ENCODE measurements around the gene SMOC1.

The SMOC1 gene

DNA sequence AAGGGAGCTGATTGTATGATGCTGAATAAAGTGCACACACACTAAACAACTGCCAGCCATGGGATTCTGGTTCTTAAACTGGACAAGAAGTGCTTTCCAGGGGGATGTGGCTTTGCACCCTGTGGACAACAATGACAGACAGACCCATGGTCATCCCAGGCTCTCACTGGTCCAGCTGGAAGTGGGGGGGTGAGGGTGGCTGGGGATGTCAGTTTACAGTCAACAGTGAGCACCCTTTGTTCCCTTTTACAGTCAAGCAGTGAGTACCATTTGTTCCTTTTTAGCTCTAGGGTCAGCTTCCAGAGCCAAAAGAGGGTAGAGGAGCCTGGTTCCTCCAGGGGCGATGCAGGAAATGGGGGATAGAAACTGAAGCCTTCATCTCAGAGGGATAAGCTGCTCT is 100.7 kb downstream of the SMOC1 start:
- no peak for DNase-seq (ENCODE audit: low read depth)
- no peak for TF ChIP-seq POLR2A (IDR thresholded peaks at IDR 0.05; ENCODE audit: extremely low read depth, insufficient read length)
- TF ChIP-seq, protein P1, sequence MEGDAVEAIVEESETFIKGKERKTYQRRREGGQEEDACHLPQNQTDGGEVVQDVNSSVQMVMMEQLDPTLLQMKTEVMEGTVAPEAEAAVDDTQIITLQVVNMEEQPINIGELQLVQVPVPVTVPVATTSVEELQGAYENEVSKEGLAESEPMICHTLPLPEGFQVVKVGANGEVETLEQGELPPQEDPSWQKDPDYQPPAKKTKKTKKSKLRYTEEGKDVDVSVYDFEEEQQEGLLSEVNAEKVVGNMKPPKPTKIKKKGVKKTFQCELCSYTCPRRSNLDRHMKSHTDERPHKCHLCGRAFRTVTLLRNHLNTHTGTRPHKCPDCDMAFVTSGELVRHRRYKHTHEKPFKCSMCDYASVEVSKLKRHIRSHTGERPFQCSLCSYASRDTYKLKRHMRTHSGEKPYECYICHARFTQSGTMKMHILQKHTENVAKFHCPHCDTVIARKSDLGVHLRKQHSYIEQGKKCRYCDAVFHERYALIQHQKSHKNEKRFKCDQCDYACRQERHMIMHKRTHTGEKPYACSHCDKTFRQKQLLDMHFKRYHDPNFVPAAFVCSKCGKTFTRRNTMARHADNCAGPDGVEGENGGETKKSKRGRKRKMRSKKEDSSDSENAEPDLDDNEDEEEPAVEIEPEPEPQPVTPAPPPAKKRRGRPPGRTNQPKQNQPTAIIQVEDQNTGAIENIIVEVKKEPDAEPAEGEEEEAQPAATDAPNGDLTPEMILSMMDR (IDR thresholded peaks at IDR 0.05; ENCODE audit: low read depth, low read length), result no peak
- TF ChIP-seq, protein P2, sequence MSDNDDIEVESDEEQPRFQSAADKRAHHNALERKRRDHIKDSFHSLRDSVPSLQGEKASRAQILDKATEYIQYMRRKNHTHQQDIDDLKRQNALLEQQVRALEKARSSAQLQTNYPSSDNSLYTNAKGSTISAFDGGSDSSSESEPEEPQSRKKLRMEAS (IDR thresholded peaks at IDR 0.05; ENCODE audit: low read depth, low read length), result no peak
- TF ChIP-seq MYC (IDR thresholded peaks at IDR 0.05; ENCODE audit: low read depth, low read length), result no peak
- H3K4me3 ChIP-seq (ENCODE audit: low read depth, low read length), result no peak overlapping the region

DNA sequence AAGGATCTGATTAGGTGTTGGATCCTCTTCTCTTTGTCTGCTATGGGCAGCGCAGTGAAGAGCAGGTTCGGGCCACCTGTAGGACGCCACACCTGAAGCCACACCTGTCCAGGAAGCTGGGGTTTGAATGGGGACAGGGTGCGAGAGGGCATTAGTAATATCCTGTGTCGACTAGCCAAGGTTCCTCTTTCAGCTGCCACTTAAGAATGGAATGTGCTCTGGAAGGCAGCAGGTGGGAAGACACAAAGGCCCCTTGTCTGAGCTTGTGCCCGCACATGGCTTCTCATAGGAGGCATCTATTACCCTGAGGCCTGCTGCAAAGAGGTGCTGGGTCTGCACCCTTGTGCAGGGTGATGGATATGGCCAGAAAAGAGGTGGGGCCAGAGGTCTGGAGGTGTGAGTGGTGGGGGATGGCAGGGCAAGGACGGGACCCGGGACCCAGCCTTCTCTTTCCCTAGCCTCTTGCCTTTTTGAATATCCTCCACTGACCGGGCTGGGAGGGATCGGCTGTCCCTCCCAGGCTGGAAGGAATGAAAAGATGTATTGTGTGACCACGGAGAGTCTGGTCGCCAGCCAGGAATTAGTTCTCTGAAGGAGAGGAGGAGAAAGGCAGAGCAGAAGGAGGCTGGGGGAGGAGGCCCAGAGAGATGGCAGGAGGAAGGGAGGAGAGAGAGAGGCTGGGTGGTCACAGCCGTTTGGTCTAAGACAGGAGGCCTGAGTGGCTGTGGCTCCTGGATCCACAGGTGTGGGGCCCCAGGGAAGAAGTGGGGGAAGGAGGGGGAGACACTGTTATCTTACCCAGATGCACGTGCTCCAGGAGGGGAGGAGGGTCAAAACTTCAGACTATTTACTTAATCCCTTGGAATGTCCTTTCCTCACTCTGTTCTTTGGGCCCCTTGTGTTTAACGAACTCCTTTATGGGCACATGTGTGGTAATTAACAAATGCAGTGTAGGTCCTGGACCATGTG is 101.5 kb downstream of the SMOC1 start:
- no peak overlapping the region for H3K4me3 ChIP-seq (ENCODE audit: low read depth, low read length)
- DNase-seq (ENCODE audit: low read depth), result no peak
- no peak for TF ChIP-seq MYC (IDR thresholded peaks at IDR 0.05; ENCODE audit: low read depth, low read length)
- TF ChIP-seq, protein P1 (IDR thresholded peaks at IDR 0.05; ENCODE audit: low read depth, low read length), result no peak
- TF ChIP-seq POLR2A (IDR thresholded peaks at IDR 0.05; ENCODE audit: extremely low read depth, insufficient read length), result no peak
- TF ChIP-seq, protein P2 (IDR thresholded peaks at IDR 0.05; ENCODE audit: low read depth, low read length), result no peak

DNA sequence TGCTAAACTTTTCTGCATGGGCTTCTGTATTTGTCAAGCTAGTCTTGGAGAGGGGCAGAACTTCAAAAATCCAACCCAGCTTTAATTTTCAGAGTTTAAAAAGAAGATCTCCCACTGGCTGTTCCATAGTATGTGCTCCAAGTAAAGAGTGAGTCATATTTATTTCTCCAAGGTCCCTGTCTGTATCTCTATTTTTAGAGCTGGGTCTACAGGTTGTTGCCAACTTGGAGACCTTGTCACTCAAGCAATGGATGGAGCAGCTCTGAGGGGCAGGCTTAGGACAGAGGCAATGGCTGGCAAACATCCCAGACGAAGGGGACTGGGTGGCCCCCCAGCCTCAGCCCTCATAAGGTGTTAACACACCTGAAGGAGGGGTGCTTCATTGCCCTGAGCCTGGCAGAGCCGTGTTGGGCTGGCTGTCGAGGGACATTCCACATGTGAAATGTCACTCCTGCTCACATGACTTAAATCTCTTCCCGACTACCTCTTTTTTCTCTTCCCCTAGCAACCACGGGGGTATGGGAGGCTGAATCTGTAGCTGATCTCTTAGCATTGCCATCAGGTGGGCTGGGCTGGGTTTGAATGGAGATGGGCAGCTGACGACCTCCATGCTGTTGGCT is 103.1 kb downstream of the SMOC1 start:
- TF ChIP-seq, protein P1 (IDR thresholded peaks at IDR 0.05; ENCODE audit: low read depth, low read length), result no peak
- TF ChIP-seq POLR2A (IDR thresholded peaks at IDR 0.05; ENCODE audit: extremely low read depth, insufficient read length) (no peak), MYC (IDR thresholded peaks at IDR 0.05; ENCODE audit: low read depth, low read length) (no peak)
- TF ChIP-seq, protein P2 (IDR thresholded peaks at IDR 0.05; ENCODE audit: low read depth, low read length), result no peak
- DNase-seq (ENCODE audit: low read depth), result no peak
- H3K4me3 ChIP-seq (ENCODE audit: low read depth, low read length), result no peak overlapping the region

DNA sequence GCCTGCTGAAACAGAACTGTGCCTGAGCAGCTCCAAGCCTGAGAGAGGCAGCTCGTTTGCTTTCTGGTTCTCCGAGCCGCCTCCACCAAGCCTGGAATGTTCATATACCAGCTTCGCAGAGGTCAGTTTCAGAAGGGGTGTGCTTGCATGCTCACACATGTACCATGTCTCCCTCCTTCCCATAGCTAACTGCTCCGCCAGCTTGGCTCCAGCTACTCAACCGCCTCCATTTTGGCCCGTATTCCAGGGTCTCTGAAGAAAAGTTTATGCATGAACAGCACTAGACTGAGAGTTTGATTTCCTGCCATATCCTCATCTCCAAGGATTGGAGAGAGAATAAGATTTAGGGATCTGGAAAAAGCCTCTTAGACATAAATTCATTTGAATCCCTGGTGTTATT is 103.7 kb downstream of the SMOC1 start:
- no peak overlapping the region for H3K4me3 ChIP-seq (ENCODE audit: low read depth, low read length)
- TF ChIP-seq POLR2A (IDR thresholded peaks at IDR 0.05; ENCODE audit: extremely low read depth, insufficient read length) (no peak), MYC (IDR thresholded peaks at IDR 0.05; ENCODE audit: low read depth, low read length) (no peak)
- TF ChIP-seq, protein P2 (IDR thresholded peaks at IDR 0.05; ENCODE audit: low read depth, low read length), result no peak
- TF ChIP-seq, protein P1 (IDR thresholded peaks at IDR 0.05; ENCODE audit: low read depth, low read length), result no peak
- no peak for DNase-seq (ENCODE audit: low read depth)

DNA sequence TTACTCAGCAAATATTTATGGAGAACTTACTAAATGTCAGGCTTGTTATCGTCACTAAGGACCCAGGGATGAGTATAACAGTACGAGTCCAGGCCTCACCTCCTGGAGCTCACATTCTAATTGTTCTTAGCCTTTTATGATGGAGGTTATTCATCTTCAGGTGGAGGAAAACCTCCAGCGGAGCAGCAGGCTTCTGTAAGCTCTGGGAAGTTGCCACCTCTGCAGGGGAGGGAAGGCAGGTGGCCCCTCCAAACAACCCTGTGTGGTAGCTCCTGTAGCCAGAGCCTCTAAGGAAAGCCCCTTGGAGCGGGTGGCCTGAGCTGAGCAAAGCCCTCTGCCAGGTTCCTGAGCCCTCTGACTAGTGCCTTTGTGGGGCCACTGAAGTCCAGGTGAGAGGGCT is 104.1 kb downstream of the SMOC1 start:
- DNase-seq (ENCODE audit: low read depth), result no peak
- TF ChIP-seq POLR2A (IDR thresholded peaks at IDR 0.05; ENCODE audit: extremely low read depth, insufficient read length) (no peak), MYC (IDR thresholded peaks at IDR 0.05; ENCODE audit: low read depth, low read length) (no peak)
- TF ChIP-seq, protein P1 (IDR thresholded peaks at IDR 0.05; ENCODE audit: low read depth, low read length), result no peak
- TF ChIP-seq, protein P2 (IDR thresholded peaks at IDR 0.05; ENCODE audit: low read depth, low read length), result no peak

More for the DNA sequence above, 104.1 kb downstream of the SMOC1 start:
- H3K4me3 ChIP-seq (ENCODE audit: low read depth, low read length), result no peak overlapping the region
